Measurements from ENCODE around the gene RASSF5. TPM values are rescaled to one million over a fixed set of nuclear protein-coding genes. Genes with fewer than 3 reads are reported as not detected.
A peak's percentile ranks its signal among the peaks of the same experiment; 100 is the strongest.

The RASSF5 gene
- total and polyA plus RNA-seq, 2 of the 13 experiments (the other 11 are each of a cell fraction or from before 2014, with no cell fraction given), result 0.18 to 0.40 TPM

- TF ChIP-seq SMYD3 (CRISPR knock-in tag; IDR thresholded peaks at IDR 0.05) (no peak), SOX6 (IDR thresholded peaks at IDR 0.05) (no peak), SOX6 (CRISPR knock-in tag; IDR thresholded peaks at IDR 0.05) (peak; percentile 6; the same call in 1 of the 2 replicates), ZFP91 (CRISPR knock-in tag; IDR thresholded peaks at IDR 0.05; ENCODE audit: borderline replicate concordance) (peak; percentile 100), IKZF1 (IDR thresholded peaks at IDR 0.05) (no peak), KAT8 (CRISPR knock-in tag; IDR thresholded peaks at IDR 0.05) (peak; percentile 3; the same call in 1 of the 2 replicates), KLF6 (CRISPR knock-in tag; IDR thresholded peaks at IDR 0.05) (no peak), RXRB (CRISPR knock-in tag; IDR thresholded peaks at IDR 0.05; ENCODE audit: borderline replicate concordance) (peak; percentile 23; the same call in 1 of the 2 replicates), MNT (IDR thresholded peaks at IDR 0.05) (no peak), ZFP36L2 (CRISPR knock-in tag; IDR thresholded peaks at IDR 0.05) (no peak), ZNF543 (CRISPR knock-in tag; IDR thresholded peaks at IDR 0.05) (no peak), HOXA7 (CRISPR knock-in tag; IDR thresholded peaks at IDR 0.05) (no peak), ZNF530 (CRISPR knock-in tag; IDR thresholded peaks at IDR 0.05; ENCODE audit: low read depth) (no peak), SP4 (CRISPR knock-in tag; IDR thresholded peaks at IDR 0.05) (peak; percentile 40; the same call in 1 of the 2 replicates), SP140L (CRISPR knock-in tag; IDR thresholded peaks at IDR 0.05; ENCODE audit: borderline replicate concordance) (no peak), ZNF251 (CRISPR knock-in tag; IDR thresholded peaks at IDR 0.05) (no peak), HMG20A (CRISPR knock-in tag; IDR thresholded peaks at IDR 0.05; ENCODE audit: borderline replicate concordance) (no peak), IRX3 (CRISPR knock-in tag; IDR thresholded peaks at IDR 0.05; ENCODE audit: borderline replicate concordance, low read depth) (no peak), MYNN (CRISPR knock-in tag; IDR thresholded peaks at IDR 0.05; ENCODE audit: low read depth) (no peak), MXI1 (IDR thresholded peaks at IDR 0.05; ENCODE audit: borderline replicate concordance, low read depth, low read length) (no peak), TARDBP (CRISPR knock-in tag; IDR thresholded peaks at IDR 0.05) (0 out of 2 replicates have a peak, but pooled peaks have one; percentile 25), ATF5 (CRISPR knock-in tag; IDR thresholded peaks at IDR 0.05; ENCODE audit: low read depth) (no peak), ZNF790 (CRISPR knock-in tag; IDR thresholded peaks at IDR 0.05; ENCODE audit: borderline replicate concordance) (no peak)
- TF ChIP-seq, protein P1, sequence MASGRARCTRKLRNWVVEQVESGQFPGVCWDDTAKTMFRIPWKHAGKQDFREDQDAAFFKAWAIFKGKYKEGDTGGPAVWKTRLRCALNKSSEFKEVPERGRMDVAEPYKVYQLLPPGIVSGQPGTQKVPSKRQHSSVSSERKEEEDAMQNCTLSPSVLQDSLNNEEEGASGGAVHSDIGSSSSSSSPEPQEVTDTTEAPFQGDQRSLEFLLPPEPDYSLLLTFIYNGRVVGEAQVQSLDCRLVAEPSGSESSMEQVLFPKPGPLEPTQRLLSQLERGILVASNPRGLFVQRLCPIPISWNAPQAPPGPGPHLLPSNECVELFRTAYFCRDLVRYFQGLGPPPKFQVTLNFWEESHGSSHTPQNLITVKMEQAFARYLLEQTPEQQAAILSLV (CRISPR knock-in tag; IDR thresholded peaks at IDR 0.05; ENCODE audit: borderline replicate concordance), result no peak
- TF ChIP-seq, protein P2, sequence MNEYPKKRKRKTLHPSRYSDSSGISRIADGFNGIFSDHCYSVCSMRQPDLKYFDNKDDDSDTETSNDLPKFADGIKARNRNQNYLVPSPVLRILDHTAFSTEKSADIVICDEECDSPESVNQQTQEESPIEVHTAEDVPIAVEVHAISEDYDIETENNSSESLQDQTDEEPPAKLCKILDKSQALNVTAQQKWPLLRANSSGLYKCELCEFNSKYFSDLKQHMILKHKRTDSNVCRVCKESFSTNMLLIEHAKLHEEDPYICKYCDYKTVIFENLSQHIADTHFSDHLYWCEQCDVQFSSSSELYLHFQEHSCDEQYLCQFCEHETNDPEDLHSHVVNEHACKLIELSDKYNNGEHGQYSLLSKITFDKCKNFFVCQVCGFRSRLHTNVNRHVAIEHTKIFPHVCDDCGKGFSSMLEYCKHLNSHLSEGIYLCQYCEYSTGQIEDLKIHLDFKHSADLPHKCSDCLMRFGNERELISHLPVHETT (CRISPR knock-in tag; conservative IDR thresholded peaks at IDR 0.05), result no peak
Measured at GRCh38 chr1:206469933-206470691, 37.2 kb upstream of the RASSF5 start, which contains the start of gene IKBKE (continued).
